ENCODE data around the gene PBX3. TPM values are rescaled to one million over a fixed set of nuclear protein-coding genes. Genes with fewer than 3 reads are reported as not detected.

PBX3 gene
- total and polyA plus RNA-seq, 2 of the 13 experiments (the other 11 are each of a cell fraction or from before 2014, with no cell fraction given): 6.0 to 11.2 TPM

DNA sequence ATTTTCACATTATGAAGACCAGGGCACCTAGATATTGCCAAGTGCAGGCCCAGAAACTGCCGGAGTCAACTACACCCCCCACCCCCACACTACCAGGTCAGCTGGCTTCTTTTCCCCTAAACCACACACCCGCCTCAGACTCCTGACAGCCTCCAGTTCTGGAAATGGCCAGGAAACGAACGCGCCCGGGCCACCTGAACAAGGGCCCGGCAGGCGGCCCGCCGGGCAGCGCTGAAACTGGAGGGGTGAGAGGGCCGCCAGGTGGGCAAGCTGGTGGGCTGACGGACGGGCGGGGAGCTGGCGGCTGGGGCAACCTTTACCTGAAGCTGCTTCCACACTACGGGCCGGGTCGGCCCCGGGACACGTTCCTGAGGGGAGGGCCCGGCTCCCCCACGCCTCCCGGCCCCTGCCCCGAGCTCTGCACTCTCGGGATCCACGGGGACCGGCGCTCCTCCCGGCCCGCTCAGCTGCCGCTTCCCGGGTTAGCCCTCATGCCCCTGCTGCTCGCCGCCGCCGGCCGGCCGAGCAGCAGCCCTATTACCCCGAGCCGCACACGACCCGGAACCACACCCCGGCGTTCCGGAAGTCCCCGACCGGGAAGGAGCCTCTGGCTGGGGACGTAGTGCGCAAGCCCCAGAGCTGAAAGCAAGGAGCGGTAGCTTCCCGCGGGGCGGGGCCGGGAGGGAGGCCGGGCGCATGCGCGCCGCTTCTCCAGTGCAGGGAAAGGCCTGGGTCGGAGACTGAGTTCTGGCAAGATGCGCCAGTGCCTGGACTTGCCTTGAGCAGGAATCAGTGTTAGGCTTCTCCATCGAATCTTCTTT is 40.3 kb upstream of the PBX3 start, which contains the start of gene MAPKAP1 (continued):
- TF ChIP-seq ZNF720 (CRISPR knock-in tag; IDR thresholded peaks at IDR 0.05): no peak
- TF ChIP-seq SMC3 (IDR thresholded peaks at IDR 0.05; ENCODE audit: low read length): no peak
- TF ChIP-seq MAFF (IDR thresholded peaks at IDR 0.05; ENCODE audit: low read depth, low read length): no peak
- peak; percentile 92 for TF ChIP-seq PHF8 (CRISPR knock-in tag; IDR thresholded peaks at IDR 0.05)
- no peak for TF ChIP-seq ZNF644 (CRISPR knock-in tag; IDR thresholded peaks at IDR 0.05; ENCODE audit: low read depth)
- TF ChIP-seq, protein P1, sequence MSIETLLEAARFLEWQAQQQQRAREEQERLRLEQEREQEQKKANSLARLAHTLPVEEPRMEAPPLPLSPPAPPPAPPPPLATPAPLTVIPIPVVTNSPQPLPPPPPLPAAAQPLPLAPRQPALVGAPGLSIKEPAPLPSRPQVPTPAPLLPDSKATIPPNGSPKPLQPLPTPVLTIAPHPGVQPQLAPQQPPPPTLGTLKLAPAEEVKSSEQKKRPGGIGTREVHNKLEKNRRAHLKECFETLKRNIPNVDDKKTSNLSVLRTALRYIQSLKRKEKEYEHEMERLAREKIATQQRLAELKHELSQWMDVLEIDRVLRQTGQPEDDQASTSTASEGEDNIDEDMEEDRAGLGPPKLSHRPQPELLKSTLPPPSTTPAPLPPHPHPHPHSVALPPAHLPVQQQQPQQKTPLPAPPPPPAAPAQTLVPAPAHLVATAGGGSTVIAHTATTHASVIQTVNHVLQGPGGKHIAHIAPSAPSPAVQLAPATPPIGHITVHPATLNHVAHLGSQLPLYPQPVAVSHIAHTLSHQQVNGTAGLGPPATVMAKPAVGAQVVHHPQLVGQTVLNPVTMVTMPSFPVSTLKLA (IDR thresholded peaks at IDR 0.05): 0 out of 2 replicates have a peak, but pooled peaks have one; percentile 14
- TF ChIP-seq HOXA7 (CRISPR knock-in tag; IDR thresholded peaks at IDR 0.05): no peak
- TF ChIP-seq ATM (IDR thresholded peaks at IDR 0.05; ENCODE audit: borderline replicate concordance): no peak
- TF ChIP-seq, protein P2, sequence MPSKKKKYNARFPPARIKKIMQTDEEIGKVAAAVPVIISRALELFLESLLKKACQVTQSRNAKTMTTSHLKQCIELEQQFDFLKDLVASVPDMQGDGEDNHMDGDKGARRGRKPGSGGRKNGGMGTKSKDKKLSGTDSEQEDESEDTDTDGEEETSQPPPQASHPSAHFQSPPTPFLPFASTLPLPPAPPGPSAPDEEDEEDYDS (CRISPR knock-in tag; IDR thresholded peaks at IDR 0.05): peak; percentile 80
- no peak for TF ChIP-seq IKZF1 (IDR thresholded peaks at IDR 0.05)
- TF ChIP-seq ZNF432 (CRISPR knock-in tag; IDR thresholded peaks at IDR 0.05; ENCODE audit: borderline replicate concordance): no peak
- TF ChIP-seq, protein P3, sequence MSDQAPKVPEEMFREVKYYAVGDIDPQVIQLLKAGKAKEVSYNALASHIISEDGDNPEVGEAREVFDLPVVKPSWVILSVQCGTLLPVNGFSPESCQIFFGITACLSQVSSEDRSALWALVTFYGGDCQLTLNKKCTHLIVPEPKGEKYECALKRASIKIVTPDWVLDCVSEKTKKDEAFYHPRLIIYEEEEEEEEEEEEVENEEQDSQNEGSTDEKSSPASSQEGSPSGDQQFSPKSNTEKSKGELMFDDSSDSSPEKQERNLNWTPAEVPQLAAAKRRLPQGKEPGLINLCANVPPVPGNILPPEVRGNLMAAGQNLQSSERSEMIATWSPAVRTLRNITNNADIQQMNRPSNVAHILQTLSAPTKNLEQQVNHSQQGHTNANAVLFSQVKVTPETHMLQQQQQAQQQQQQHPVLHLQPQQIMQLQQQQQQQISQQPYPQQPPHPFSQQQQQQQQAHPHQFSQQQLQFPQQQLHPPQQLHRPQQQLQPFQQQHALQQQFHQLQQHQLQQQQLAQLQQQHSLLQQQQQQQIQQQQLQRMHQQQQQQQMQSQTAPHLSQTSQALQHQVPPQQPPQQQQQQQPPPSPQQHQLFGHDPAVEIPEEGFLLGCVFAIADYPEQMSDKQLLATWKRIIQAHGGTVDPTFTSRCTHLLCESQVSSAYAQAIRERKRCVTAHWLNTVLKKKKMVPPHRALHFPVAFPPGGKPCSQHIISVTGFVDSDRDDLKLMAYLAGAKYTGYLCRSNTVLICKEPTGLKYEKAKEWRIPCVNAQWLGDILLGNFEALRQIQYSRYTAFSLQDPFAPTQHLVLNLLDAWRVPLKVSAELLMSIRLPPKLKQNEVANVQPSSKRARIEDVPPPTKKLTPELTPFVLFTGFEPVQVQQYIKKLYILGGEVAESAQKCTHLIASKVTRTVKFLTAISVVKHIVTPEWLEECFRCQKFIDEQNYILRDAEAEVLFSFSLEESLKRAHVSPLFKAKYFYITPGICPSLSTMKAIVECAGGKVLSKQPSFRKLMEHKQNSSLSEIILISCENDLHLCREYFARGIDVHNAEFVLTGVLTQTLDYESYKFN (CRISPR knock-in tag; conservative IDR thresholded peaks at IDR 0.05): 0 out of 2 replicates have a peak, but pooled peaks have one; percentile 20
- TF ChIP-seq, protein P4, sequence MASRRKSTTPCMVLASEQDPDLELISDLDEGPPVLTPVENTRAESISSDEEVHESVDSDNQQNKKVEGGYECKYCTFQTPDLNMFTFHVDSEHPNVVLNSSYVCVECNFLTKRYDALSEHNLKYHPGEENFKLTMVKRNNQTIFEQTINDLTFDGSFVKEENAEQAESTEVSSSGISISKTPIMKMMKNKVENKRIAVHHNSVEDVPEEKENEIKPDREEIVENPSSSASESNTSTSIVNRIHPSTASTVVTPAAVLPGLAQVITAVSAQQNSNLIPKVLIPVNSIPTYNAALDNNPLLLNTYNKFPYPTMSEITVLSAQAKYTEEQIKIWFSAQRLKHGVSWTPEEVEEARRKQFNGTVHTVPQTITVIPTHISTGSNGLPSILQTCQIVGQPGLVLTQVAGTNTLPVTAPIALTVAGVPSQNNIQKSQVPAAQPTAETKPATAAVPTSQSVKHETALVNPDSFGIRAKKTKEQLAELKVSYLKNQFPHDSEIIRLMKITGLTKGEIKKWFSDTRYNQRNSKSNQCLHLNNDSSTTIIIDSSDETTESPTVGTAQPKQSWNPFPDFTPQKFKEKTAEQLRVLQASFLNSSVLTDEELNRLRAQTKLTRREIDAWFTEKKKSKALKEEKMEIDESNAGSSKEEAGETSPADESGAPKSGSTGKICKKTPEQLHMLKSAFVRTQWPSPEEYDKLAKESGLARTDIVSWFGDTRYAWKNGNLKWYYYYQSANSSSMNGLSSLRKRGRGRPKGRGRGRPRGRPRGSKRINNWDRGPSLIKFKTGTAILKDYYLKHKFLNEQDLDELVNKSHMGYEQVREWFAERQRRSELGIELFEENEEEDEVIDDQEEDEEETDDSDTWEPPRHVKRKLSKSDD (CRISPR knock-in tag; IDR thresholded peaks at IDR 0.05; ENCODE audit: low read depth): no peak
- peak; percentile 52 for TF ChIP-seq RBM39 (IDR thresholded peaks at IDR 0.05; ENCODE audit: low read depth, low read length, poor library complexity, severe bottlenecking)
- TF ChIP-seq, protein P5, sequence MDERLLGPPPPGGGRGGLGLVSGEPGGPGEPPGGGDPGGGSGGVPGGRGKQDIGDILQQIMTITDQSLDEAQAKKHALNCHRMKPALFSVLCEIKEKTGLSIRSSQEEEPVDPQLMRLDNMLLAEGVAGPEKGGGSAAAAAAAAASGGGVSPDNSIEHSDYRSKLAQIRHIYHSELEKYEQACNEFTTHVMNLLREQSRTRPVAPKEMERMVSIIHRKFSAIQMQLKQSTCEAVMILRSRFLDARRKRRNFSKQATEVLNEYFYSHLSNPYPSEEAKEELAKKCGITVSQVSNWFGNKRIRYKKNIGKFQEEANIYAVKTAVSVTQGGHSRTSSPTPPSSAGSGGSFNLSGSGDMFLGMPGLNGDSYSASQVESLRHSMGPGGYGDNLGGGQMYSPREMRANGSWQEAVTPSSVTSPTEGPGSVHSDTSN (CRISPR knock-in tag; IDR thresholded peaks at IDR 0.05): no peak
- TF ChIP-seq ZNF367 (CRISPR knock-in tag; IDR thresholded peaks at IDR 0.05; ENCODE audit: borderline replicate concordance): no peak
- peak; percentile 75 for TF ChIP-seq ZNF547 (CRISPR knock-in tag; IDR thresholded peaks at IDR 0.05)
- TF ChIP-seq ZMYM3 (CRISPR knock-in tag; IDR thresholded peaks at IDR 0.05): no peak

Data from HepG2 (cell line).